ENCODE results near the gene PITRM1.

PITRM1 gene

DNA sequence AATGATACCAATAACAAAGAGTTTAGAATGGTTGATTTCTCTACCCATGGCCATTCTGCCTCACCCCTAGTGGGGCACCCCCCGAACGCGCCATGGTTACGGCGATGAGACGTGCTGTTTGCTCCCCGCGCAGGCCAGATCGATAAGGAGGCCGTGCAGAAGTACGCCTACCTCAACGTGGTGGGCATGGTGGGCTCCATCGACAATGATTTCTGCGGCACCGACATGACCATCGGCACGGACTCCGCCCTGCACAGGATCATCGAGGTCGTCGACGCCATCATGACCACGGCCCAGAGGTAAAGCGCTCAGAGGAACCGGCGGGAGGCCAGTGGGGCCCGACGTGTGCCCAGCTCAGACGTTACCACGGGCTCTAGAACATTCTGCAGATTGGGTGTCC is 68.9 kb downstream of the PITRM1 start:
- H3K36me3 Mint-ChIP-seq (ENCODE audit: low read depth) = peaks cover 14% of the 10 kb centered on the region
- H3K4me1 Mint-ChIP-seq = peaks cover 4% of the 10 kb centered on the region
- peaks cover 4% of the 10 kb centered on the region for H3K27me3 Mint-ChIP-seq (ENCODE audit: low read depth)

GRCh38 chr10:3102720-3103427 is 69.7 kb downstream of the PITRM1 start:
- H3K9me3 Mint-ChIP-seq = no peaks in the 10 kb centered on the region
- H3K27ac Mint-ChIP-seq = peak overlapping the region in 1 of 3 experiments; percentile 40
- peaks cover 4% of the 10 kb centered on the region for H3K27me3 Mint-ChIP-seq (ENCODE audit: low read depth)
- H3K4me3 Mint-ChIP-seq = no peak overlapping the region
- peaks cover 14% of the 10 kb centered on the region for H3K36me3 Mint-ChIP-seq (ENCODE audit: low read depth)
- peaks cover 4% of the 10 kb centered on the region for H3K4me1 Mint-ChIP-seq
- no peak for TF ChIP-seq CTCF (IDR thresholded peaks at IDR 0.05; ENCODE audit: unreplicated experiment in 3 of 3)

More for the DNA sequence above, 68.9 kb downstream of the PITRM1 start:
- Mint-ChIP-seq H3K27ac (peak overlapping the region in 1 of 3 experiments; percentile 40), H3K9me3 (no peaks in the 10 kb centered on the region), H3K4me3 (no peak overlapping the region)
- TF ChIP-seq CTCF (IDR thresholded peaks at IDR 0.05; ENCODE audit: unreplicated experiment in 3 of 3) = no peak

DNA sequence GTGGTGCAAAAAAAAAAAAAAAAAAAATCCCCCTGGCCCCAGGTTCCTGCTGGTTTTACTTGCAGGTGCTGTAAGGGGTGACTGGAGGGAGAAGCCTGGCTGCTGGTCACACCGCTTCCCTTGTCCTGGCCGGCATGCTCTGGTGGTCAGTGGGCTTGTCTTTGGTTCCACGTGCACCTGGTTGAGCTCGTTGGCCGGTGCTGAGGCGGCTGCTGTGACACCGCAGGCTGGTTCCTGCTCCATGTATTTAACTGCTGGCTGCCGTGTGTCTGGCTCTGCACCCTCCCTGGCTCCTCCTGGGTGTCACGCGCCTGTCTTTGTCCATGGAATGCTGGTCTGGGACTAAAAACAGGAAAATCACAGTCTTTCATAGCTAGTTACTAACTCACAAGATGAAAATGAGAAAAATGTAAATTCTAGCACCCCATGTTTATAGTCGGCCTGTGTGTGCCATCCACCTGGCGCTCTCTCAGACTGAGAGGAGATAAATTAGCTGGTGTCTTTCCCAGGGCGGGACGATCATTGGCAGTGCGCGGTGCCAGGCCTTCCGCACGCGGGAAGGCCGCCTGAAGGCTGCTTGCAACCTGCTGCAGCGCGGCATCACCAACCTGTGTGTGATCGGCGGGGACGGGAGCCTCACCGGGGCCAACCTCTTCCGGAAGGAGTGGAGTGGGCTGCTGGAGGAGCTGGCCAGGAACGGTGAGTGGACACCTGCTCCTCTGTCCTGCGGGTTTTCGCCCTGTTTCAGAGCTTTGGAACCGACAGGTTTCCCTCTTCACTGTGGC is 71.5 kb downstream of the PITRM1 start:
- Mint-ChIP-seq H3K4me1 (peaks cover 4% of the 10 kb centered on the region), H3K27ac (no peak overlapping the region), H3K4me3 (no peak overlapping the region), H3K9me3 (no peaks in the 10 kb centered on the region), H3K27me3 (ENCODE audit: low read depth) (peaks cover 4% of the 10 kb centered on the region), H3K36me3 (ENCODE audit: low read depth) (peaks cover 14% of the 10 kb centered on the region)
- TF ChIP-seq CTCF (IDR thresholded peaks at IDR 0.05; ENCODE audit: unreplicated experiment in 3 of 3) = no peak

DNA sequence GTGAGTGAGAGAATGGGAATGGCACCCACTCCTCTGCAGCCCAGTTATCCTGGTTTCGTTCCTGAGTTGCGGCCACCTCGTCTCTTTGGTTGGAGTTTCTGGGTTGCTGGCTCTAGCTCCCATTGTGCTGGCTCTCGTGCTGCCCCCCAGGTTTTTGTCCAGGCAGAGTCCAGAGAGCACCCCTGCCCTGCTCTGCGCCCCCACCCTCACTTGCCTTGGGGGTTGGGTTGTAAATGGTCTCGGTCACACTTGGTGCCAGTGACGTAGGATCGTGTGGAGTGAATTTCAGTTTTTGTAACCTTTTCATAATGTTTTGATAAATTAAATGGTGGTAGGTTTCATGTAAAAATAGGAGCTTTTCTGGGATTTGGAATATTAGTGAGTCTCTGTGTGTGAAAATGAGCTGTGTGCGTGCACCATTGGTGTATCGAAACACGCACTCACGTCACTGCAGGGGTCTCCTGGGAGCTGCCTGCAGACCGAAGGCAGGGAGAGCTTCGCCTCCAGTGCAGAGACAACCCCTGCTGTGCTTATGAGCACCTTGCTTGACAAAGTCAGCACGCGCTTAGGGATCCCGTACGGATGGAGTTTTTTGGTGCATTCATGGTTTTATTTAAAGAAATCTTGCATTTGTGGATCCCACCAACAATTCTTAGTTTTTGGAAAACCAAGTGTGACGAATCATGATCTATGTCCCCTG is 72.3 kb downstream of the PITRM1 start:
- H3K4me3 Mint-ChIP-seq = no peak overlapping the region
- H3K4me1 Mint-ChIP-seq = peaks cover 11% of the 10 kb centered on the region
- no peak overlapping the region for H3K27ac Mint-ChIP-seq
- H3K36me3 Mint-ChIP-seq (ENCODE audit: low read depth) = peaks cover 14% of the 10 kb centered on the region
- no peak for TF ChIP-seq CTCF (IDR thresholded peaks at IDR 0.05; ENCODE audit: unreplicated experiment in 3 of 3)
- peaks cover 4% of the 10 kb centered on the region for H3K27me3 Mint-ChIP-seq (ENCODE audit: low read depth)
- H3K9me3 Mint-ChIP-seq = no peaks in the 10 kb centered on the region

GRCh38 chr10:3099291-3100092 is 73.1 kb downstream of the PITRM1 start:
- H3K27me3 Mint-ChIP-seq (ENCODE audit: low read depth) = peaks cover 4% of the 10 kb centered on the region
- peaks cover 12% of the 10 kb centered on the region for H3K36me3 Mint-ChIP-seq (ENCODE audit: low read depth)
- peaks cover 17% of the 10 kb centered on the region for H3K4me1 Mint-ChIP-seq
- H3K4me3 Mint-ChIP-seq = no peak overlapping the region
- no peaks in the 10 kb centered on the region for H3K9me3 Mint-ChIP-seq
- TF ChIP-seq CTCF (IDR thresholded peaks at IDR 0.05; ENCODE audit: unreplicated experiment in 3 of 3) = no peak
- no peak overlapping the region for H3K27ac Mint-ChIP-seq
